Pancreas (tissue), 10 donors: Measurements from ENCODE around the gene PRDM16. TPM values are rescaled to one million over a fixed set of nuclear protein-coding genes. Genes with fewer than 3 reads are reported as not detected.
A peak's percentile ranks its signal among the peaks of the same experiment; 100 is the strongest.

ENCODE experiments used
- ATAC-seq, 4 donors: fragments of 200-7000 bp; cut with Tn5 transposase; one replicate each; pipeline versions ENCODE4 v1.8.0 to v1.9.1; 2020; ENCODE audit warnings: mild to moderate bottlenecking in 4 of 4, moderate library complexity in 4 of 4
- DNase-seq, 6 donors: peaks; one replicate each; pipeline ENCODE4 v3.0.0-alpha.2; 2020
- FAIRE-seq: peaks from 2 replicates; lab custom pipeline; 2012; peaks lifted over from hg19 to GRCh38; lab: Jason Lieb, UNC
- H3K27ac ChIP-seq, 4 donors: fragments of 200-600 bp; sonication (generic); 1 replicate in 3 of 4; 2 replicates in 1 of 4; pipeline versions ENCODE4 v1.5.0 to v1.8.0; 2020
- H3K27me3 ChIP-seq, 4 donors: fragments of 200-600 bp; one replicate each; pipeline ENCODE4 v1.8.0; 2021
- H3K36me3 ChIP-seq, 3 donors: fragments of 200-600 bp; sonication (generic) in 1 of 3; one replicate each; pipeline versions ENCODE4 v1.5.0 to v1.8.0; 2020 to 2021
- H3K4me1 ChIP-seq, 3 donors: fragments of 200-600 bp; one replicate each; pipeline ENCODE4 v1.8.0; 2021
- H3K4me3 ChIP-seq, 4 donors: fragments of 200-600 bp; sonication (generic) in 2 of 4; one replicate each; pipeline versions ENCODE4 v1.5.0 to v1.8.0; 2020 to 2021
- H3K9me3 ChIP-seq, 4 donors: fragments of 200-600 bp; one replicate each; pipeline ENCODE4 v1.8.0; 2021
- CTCF ChIP-seq, 4 donors: fragments of 200-600 bp; sonication (generic) in 3 of 4; IDR thresholded peaks; one replicate each; pipeline versions ENCODE4 v1.5.0 to v1.8.0; 2021; ENCODE audit warnings: antibody characterized with exemption in 4 of 4
- WGBS, 2 donors: extraction: QIAGEN DNeasy Blood & Tissue Kit; methylation state at CpG; one replicate each; pipeline ENCODE4 v1.1.7; 2013; 5-methylcytosine and 5-hydroxymethylcytosine counted together
- intact Hi-C, 3 donors: fragments of 100-400 bp; cut with DNase I; formaldehyde crosslinking; loops; one replicate each; pipeline versions ENCODE4 v1.11.1 to v1.14.2; 2022
- polyA plus RNA-seq, 2 donors: library from polyadenylated mRNA; stranded (reverse); fragments of 200-250 nt; gene quantifications; one replicate each; pipeline ENCODE4 v1.2.3, GENCODE V29; 2013
- total RNA-seq, 6 donors: library from RNA; stranded (reverse); fragmentation: NEBNext Ultra II Directional in 4 of 6; extraction: Animal tissue kit (Norgen Biotek cat#: 25700) in 4 of 6; gene quantifications; one replicate each; pipeline versions ENCODE4 v1.2.1 to v1.2.4, GENCODE V29; 2021 to 2023
- donor health status: healthy with polysubstance abuse.
- donor health status: DM: no; HTN: no; CAD: no; lungs with moderate emphysema.
- donor health status: DM: no; HTN: no; CAD: no.
- donor health status: control.
- donor health status: control.
- donor health status: Bipolar disorder and iron deficiency.
- donor health status: DM: yes; HTN: yes; CAD: no.
- donor health status: DM: no; HTN: no; CAD: no.
- donor health status: DM: no; HTN: no; CAD: no.
- donor health status: DM: yes; HTN: yes; CAD: no.

Gene PRDM16
- total and polyA plus RNA-seq, 8 donors, result 6.6 to 19.2 (median 14.9) TPM

GRCh38 chr1:3419415-3420204 is 350.6 kb downstream of the PRDM16 start:
- TF ChIP-seq CTCF (IDR thresholded peaks at IDR 0.05), result no peak
- intact Hi-C loops, result loop anchor here in 2 of 3 donors (10.0 kb wide), 2 partner anchors 355 to 405 kb away; partner anchors contain the start of gene PRDM16 (in 1 of the 2)
- no peak overlapping the region for H3K27ac ChIP-seq
- whole genome bisulfite sequencing, 2 donors, result 84 to 91% methylated on average over 15 of the region's 15 CpGs
- DNase-seq (no peak), FAIRE-seq (no peak), ATAC-seq (no peak)
- no peaks in the 10 kb centered on the region for H3K27me3 ChIP-seq
- H3K36me3 ChIP-seq, result peaks cover 0 to 2% (median 0%) of the 10 kb centered on the region in 3 donors
- no peak overlapping the region for H3K4me3 ChIP-seq
- H3K9me3 ChIP-seq, result no peaks in the 10 kb centered on the region
- peaks cover 0 to 3% (median 2%) of the 10 kb centered on the region in 3 donors for H3K4me1 ChIP-seq

- Histone ChIP-seq H3K4me3 (no peak overlapping the region), H3K27me3 (no peaks in the 10 kb centered on the region), H3K4me1 (peaks cover 0 to 3% (median 3%) of the 10 kb centered on the region in 3 donors), H3K36me3 (no peaks in the 10 kb centered on the region), H3K9me3 (no peaks in the 10 kb centered on the region), H3K27ac (no peak overlapping the region)
- ATAC-seq, result no peak
- TF ChIP-seq CTCF (IDR thresholded peaks at IDR 0.05), result no peak
- no peak for FAIRE-seq
- no peak for DNase-seq
- intact Hi-C loops, result no loop called here
- WGBS, 2 donors, result 91 to 96% methylated on average over 23 of the region's 23 CpGs
Observed at GRCh38 chr1:3420218-3420951, 351.4 kb downstream of the PRDM16 start.

GRCh38 chr1:3422638-3423037 is 353.6 kb downstream of the PRDM16 start:
- Histone ChIP-seq H3K9me3 (no peaks in the 10 kb centered on the region), H3K27me3 (no peaks in the 10 kb centered on the region), H3K27ac (peak overlapping the region; percentile 60 to 82 (median 70)), H3K4me1 (peaks cover 0 to 3% (median 3%) of the 10 kb centered on the region in 3 donors), H3K36me3 (peaks cover 0 to 4% (median 0%) of the 10 kb centered on the region in 3 donors), H3K4me3 (no peak overlapping the region)
- no peak for TF ChIP-seq CTCF (IDR thresholded peaks at IDR 0.05)
- WGBS, 2 donors, result 86 to 90% methylated on average over 14 of the region's 14 CpGs
- FAIRE-seq, result no peak
- ATAC-seq, result no peak
- intact Hi-C loops, result no loop called here
- DNase-seq, result peak in 2 of 6 donors; percentile 26 to 66

GRCh38 chr1:3423245-3423829 is 354.3 kb downstream of the PRDM16 start:
- ATAC-seq, result peak; percentile 79 to 91 (median 84)
- peak overlapping the region; percentile 60 to 82 (median 70) for H3K27ac ChIP-seq
- no peaks in the 10 kb centered on the region for H3K27me3 ChIP-seq

More at GRCh38 chr1:3423245-3423829, 354.3 kb downstream of the PRDM16 start:
- no peak overlapping the region for H3K4me3 ChIP-seq
- peaks cover 0 to 4% (median 0%) of the 10 kb centered on the region in 3 donors for H3K36me3 ChIP-seq
- DNase-seq, result peak; percentile 72 to 89 (median 82)
- TF ChIP-seq CTCF (IDR thresholded peaks at IDR 0.05), result no peak
- intact Hi-C loops, result no loop called here
- 18 to 38% methylated on average over 23 of the region's 23 CpGs for WGBS, 2 donors
- FAIRE-seq, result no peak
- no peaks in the 10 kb centered on the region for H3K9me3 ChIP-seq
- peaks cover 0 to 3% (median 3%) of the 10 kb centered on the region in 3 donors for H3K4me1 ChIP-seq
